CD4-positive, alpha-beta T cell treated with Interleukin-4 for 4 hours (primary cell): Measurements from ENCODE around the gene TMX2.

ENCODE experiments used
- DNase-seq: peaks from one replicate; pipeline ENCODE4 v3.0.0-alpha.2; 2020

The TMX2 gene

DNA sequence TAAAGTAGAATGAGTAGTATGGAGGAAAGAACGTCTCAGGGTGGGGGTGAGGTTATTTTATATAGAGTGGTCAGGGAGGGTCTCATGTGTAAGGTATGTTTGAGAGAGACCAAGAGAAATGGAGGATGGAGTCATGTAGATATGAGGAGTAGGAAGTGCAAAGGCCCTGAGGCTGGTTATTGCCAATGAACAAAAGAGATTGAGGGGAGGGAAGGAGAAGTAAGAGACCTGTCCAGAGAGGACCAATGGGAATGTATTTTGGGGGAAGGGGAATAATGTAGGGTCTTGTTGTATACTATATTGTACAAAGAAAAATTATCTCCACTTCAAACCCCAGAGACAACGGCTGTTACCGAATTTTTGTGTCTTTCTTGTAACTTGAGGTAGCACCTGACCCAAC is 59.0 kb downstream of the TMX2 start:
- no peak for DNase-seq

DNA sequence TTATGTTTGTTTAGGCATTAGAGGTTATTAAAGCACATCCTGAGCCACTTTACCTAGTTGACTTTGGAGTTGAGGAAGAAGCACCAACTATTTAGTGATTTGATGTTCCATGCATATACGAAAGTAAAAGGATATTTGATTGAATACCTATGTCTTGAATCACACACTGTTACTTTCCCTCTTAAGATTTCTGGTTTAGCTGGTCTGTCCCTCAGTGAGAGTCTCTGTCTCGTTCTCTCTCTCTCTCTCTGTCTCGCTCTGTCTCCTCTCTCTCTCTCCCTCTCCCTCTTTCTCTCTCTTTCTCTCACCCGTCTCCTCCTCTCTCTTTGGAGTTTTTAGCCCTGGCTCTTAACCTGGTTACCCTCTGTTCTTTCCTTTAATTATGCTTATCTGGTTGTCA is 60.2 kb downstream of the TMX2 start:
- no peak for DNase-seq

DNA sequence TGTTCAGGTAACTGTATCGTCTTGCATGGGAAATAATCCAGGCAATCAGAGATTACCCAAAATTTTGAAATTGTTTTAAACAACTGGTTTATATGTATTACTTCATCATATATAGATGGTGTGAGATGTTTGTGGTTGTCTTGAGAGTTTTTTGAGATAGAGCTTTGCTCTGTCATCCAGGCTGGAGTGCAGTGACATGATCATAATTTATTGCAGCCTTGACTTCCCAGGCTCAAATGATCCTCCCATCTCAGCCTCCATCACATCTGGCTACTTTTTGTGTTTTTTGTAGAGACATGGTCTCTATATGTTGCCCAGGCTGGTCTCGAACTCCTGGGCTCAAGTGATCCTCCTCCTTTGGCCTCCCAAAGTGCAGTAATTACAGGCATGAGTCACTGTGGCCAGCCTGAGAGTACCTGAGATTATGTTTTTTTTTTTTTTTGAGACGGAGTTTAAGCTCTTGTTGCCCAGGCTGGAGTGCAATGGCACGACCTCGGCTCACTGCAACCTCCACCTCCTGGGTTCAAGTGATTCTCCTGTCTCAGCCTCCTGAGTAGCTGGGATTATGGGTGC is 60.7 kb downstream of the TMX2 start:
- DNase-seq, result no peak

DNA sequence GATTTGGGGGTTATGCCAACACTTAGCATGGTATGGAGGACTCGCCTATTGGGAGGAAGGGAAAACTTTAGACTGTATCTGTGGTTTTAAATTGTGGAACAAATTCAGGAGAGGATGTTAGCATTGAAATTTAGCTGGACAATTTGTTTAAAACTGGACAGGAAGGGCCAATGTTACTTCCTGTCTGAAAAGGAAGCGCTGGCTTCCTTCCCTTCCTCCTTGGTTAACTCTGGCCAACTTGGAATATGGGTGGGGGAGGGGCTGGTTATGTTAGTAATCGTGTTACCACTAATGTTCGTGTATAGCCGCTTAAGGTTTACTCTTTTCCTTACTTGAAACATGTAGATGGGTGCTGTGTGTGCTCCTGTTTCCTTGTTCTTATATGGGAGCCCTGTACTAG is 63.1 kb downstream of the TMX2 start:
- DNase-seq, result no peak

DNA sequence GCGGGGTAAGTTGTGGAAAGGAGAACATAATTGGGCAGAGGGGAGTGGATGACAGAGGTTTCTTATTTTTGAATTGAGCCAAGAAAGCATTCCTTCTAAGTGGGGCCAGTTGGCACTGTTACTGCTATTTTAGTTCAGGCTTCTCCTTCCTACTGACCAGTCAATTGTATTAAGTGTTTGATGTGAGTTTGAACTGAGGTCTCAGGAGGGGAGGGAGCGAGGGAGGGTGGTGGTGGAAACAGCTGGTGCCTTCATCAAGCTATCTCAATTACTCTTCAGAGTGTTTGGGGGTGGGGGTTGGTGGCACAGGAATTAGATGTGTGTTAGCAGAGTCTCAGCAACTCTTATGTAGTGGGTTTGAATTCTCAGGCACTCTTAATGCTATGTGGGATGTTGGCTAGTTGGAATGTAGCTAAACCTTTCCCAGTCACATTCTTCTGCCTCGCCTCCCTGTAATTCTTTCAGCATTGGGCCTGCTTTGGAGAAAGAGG is 63.7 kb downstream of the TMX2 start:
- DNase-seq, result no peak

DNA sequence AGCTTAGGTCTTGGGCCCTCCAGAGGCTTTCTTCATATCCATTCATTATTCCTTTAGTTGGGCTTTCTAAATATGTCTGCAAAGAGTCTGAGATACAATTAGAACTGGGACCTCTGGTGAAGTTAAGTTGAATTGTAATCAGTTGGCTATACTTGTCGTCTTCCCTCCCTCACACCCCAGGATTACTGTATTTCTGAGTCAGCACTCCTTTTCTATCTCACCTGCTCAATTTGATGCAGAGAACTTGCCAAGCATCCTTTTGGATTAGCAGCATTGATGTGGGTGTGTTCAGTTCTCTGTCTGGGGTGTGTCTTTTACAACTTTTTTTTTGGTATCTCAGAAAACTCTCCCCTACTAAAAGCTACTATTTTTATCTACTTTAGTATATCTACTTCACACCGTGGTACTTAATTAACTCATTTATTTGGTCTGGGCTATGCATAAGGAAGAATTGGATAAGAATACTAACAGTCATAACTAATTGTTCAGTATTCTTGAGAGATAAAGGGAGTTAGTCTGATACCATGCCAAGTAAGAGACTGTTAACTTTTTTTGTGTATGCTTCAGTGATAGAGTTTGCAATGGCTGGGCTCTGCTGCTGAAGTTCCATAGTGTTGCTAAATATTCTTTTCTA is 64.3 kb downstream of the TMX2 start:
- DNase-seq, result no peak

DNA sequence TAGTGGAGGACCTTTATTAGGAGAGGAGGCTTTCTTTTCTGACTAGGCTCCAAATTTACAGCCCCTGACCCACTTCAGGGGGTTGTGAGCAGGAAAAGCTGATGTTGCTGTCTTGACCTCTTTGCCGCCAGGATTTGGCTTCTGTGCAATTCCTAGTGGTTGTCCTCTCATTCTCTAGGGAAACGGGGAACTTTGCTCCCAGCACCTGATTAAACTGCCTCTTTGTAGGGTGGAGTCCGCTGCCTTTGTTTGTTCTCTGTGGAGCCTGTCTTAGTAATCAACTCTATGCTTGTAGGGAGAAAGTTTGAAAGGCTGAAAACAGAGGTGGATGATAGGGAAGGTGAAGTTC is 65.5 kb downstream of the TMX2 start:
- no peak for DNase-seq

DNA sequence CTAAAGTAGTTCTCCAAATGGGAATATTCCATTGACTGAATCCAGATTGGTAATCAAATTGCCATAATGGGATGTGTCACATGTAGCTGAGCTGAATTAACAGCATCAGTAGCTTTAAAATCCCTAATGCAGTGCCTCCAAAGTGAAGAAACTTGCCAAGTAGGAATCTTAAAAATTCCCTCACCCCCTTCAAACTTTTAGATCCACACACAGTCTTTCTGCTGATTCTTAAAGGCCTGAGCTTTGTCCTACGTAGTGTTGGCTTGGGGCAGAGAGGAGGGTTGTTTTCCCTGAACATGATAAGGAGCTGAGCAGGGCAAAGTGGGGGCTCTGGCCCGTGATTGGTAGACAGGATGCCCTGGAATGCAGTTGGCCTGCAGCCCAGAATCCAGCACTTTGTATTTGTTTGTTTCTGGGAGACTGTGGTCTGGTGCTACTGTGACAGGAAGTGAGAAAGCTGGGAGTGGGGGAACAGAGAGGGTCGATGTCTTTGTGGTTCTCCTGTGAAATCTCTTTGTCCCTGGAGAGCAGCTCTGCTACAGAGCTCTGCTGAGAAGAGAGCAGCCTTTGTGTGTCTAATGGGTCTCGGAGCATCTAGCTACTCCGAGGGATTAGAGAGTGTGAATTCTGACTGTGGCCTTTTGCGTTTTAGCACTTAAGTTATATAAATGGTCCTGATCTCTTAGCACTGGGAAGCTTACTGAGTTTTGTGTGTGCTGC is 66.1 kb downstream of the TMX2 start:
- DNase-seq, result no peak

DNA sequence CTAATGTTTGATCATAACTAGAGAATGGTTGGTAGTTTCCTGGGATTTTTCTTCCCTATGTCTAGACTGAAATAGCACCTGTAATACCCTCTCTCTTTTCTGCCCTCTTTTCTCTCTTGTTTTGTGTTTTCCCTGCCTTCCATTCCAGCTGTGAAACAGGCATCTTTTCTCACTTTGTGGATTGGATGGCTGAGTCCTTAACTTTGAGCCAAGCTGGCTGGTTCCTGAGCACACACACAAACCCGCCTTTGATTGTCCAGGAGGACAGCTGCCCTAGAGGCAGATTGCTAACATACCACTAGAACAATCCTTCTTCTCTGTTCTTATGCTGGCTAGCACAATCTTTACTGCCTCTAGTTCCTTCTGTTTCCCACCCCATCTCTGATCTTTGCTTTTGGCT is 66.9 kb downstream of the TMX2 start:
- DNase-seq, result no peak

DNA sequence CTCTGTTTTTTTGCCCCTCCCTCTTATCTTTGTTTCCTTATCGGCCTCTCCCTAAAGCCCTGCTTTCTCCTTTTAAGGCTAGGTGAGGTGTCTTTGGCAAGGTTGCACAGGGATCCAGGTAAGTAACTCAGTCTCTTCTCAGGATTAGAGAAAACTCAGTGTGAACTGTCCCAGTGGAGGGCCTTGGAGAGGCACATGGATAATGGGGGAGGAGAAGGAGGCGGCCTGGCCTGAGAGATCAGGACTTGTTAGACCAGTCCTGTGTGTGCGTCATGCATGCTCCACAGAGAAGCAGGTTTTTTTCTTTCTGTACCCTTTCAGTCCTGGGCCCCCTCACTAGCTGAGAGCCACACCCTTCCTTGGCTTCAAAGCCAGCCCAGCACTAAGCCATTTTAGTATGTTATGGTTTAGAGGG is 69.1 kb downstream of the TMX2 start:
- DNase-seq, result no peak

DNA sequence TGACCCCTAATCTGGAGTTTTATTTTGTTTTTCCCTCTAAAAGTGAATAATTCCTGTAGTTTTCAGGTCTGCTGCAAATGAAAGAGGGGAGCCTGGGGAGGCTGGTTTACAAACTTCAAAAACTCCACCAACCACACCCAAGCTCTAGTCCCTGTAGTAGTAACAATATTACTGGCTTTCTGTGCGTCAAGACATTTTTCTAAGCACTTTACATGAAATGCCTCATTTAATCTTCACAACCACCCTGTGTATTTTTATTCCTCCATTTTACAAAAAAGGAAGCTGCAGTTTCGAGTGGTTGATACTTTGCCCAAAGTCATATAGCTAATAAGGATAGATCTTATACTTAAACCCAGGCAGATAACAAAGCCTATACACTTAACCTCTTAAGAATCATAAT is 72.7 kb downstream of the TMX2 start:
- DNase-seq, result no peak

DNA sequence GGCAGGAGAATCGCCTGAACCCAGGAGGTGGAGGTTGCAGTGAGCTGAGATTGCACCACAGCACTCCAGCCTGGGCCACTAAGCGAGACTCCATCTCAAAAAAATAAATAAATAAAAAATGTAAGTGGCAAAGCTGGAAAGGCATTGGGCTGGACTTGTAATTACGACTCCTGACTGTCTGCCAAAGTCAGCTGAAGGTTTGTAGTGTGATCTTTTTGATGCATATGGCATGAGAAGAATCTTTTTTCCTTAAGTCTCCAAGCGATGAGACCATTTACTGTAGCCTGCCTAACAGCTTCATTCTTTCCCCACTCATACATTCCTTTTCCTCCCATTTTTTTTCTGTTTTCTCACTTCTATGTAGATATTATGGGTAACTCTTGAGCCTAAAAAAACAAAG is 74.0 kb downstream of the TMX2 start:
- no peak for DNase-seq

DNA sequence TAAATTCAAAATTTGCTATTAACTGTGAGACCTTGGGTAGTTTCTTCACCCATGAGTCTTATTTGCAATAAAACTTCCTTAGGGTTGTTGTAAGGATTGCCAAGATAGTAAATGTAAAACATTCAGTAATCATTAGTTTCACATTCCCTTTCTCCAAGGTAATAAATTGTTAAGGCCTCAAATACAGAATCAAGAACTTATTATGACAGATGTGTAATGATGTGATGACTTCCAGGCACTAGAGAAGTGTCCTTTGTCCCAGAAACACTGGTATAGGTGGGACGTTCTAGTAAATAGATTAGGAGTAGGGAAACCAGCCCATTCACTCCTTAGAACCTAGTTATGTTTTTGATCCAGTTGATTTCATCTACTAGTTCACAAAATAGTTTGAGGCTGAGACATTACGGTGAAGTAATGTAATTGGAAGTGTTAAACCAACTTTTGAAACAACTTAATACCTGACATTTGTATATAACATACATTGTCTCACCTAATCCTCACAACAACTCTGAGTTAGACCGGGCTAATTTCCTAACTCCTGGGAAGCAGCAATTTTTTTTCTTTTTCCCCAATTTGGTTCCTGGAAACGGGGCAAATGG is 74.7 kb downstream of the TMX2 start:
- DNase-seq, result no peak

DNA sequence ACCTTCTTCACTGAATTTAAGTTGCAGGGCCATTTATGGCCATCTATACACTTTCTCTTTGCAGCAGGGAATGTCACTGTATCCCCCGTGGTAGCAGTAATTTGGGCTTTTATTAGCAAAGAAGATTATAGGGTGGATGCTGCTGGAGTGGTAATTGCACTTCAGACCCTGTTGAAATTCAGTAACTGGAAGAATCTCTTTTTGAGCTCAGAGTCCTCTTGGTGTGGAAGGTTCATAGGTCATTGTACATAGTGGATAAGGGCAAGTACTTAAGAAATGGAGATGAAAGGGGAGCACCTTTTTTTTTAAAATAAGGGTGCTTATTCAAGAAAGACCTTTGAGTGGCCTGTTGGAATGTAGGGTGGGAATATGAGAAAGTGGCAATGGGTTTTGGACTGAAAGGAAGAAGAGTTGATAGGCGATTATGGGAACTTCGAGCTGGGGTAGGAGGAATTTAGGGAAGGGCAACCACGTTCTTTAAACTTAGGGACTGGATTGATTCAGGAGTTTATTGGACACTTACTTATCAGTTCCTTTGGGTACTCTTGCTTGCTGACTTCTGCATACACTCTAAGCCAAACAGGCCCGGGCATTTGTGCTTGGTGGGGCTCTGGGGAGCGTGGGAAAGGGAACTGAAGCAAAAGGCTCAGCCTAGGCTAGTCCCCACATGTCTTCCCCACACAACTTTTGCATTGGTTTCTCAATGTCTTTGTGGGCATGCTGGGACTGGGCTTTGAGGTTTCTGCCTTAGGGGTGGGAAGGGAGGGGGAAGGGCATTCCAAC is 75.7 kb downstream of the TMX2 start:
- no peak for DNase-seq

DNA sequence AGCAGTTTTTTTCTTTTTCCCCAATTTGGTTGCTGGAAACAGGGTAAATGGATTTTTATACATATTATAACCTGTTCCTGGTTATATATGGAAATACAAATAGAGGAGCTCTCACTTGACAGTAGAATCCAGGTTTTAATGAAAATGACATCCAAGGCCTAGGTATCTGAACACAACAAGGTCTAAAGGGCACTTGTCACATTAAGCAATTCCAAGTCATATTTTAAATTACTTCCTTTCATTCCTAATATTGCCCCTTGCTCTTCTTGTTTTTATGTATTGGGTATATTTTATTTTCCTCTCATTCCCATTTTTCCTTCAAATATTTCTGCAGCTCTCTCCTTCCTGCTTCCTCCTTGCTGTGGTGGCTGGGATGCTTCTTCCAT is 76.3 kb downstream of the TMX2 start:
- DNase-seq, result no peak
